Vagina (tissue), 2 donors: Measurements from ENCODE around the gene NEDD9.

Experiments used
- POLR2A ChIP-seq, 2 donors: fragments of 450-650 bp; IDR thresholded peaks; one replicate each; pipeline ENCODE4 v1.6.1; 2017; ENCODE audit warnings: antibody characterized with exemption in 2 of 2, mild to moderate bottlenecking in 2 of 2, moderate library complexity in 2 of 2
- TF ChIP-seq, protein P1 (sequence below), 3 experiments: fragments of 450-650 bp in 2 of 3; fragments of 200-600 bp in 1 of 3; sonication (generic) in 1 of 3; IDR thresholded peaks; one replicate each; pipeline ENCODE4 v1.5.1; 2017 to 2019; ENCODE audit warnings: antibody characterized with exemption in 3 of 3, mild to moderate bottlenecking in 2 of 3, moderate library complexity in 2 of 3

GRCh38 chr6:11188161-11188915, 44.1 kb downstream of the NEDD9 start:
- TF ChIP-seq, protein P1, sequence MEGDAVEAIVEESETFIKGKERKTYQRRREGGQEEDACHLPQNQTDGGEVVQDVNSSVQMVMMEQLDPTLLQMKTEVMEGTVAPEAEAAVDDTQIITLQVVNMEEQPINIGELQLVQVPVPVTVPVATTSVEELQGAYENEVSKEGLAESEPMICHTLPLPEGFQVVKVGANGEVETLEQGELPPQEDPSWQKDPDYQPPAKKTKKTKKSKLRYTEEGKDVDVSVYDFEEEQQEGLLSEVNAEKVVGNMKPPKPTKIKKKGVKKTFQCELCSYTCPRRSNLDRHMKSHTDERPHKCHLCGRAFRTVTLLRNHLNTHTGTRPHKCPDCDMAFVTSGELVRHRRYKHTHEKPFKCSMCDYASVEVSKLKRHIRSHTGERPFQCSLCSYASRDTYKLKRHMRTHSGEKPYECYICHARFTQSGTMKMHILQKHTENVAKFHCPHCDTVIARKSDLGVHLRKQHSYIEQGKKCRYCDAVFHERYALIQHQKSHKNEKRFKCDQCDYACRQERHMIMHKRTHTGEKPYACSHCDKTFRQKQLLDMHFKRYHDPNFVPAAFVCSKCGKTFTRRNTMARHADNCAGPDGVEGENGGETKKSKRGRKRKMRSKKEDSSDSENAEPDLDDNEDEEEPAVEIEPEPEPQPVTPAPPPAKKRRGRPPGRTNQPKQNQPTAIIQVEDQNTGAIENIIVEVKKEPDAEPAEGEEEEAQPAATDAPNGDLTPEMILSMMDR (IDR thresholded peaks at IDR 0.05) = no peak
- TF ChIP-seq POLR2A (IDR thresholded peaks at IDR 0.05) = no peak
